ENCODE data around the gene GRID2IP.

The GRID2IP gene

GRCh38 chr7:6562106-6562505, 10.8 kb upstream of the GRID2IP start:
- no peak for DNase-seq (ENCODE audit: low read depth)

- DNase-seq (ENCODE audit: low read depth): no peak
Observed at GRCh38 chr7:6559896-6560295, 8.6 kb upstream of the GRID2IP start.

DNA sequence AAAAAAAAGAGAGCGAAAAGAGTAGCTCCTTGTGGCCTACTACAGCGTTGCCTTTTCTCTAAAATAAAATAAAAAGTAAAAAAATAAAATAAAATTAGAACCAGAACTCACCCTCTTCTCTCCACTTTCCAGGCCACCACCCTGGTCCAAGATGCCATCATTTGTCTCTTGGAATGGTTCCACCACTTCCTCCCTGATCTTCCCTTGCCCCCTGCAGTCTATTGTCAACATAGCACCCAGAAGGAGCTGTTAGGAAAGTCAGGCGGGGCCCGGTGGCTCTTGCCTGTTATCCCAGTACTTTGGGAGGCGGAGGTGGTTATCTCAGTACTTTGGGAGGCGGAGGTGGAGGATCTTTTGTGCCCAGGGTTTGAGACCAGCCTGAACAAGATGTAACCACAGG, 7.6 kb upstream of the GRID2IP start:
- no peak for DNase-seq (ENCODE audit: low read depth)

DNA sequence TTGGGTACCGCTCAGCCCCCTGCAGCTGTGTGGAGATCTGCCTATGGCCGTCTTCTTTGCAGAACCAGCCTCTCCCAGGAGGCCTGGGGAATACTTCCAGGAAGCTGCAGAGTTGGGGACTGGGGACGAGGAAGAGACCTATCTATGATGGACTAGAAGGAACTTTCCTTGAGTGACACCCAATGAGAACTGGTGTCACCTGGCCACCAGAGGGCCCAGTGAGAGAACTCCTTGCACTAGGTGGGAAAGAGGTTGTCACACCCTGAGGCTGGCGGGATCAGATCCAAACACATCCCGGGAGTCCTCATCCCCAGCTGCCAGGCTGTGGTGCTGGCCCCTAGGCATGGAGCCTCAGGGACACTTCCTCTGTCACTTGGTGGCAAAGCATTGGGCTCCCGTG, 4.9 kb upstream of the GRID2IP start:
- no peak for DNase-seq (ENCODE audit: low read depth)

DNA sequence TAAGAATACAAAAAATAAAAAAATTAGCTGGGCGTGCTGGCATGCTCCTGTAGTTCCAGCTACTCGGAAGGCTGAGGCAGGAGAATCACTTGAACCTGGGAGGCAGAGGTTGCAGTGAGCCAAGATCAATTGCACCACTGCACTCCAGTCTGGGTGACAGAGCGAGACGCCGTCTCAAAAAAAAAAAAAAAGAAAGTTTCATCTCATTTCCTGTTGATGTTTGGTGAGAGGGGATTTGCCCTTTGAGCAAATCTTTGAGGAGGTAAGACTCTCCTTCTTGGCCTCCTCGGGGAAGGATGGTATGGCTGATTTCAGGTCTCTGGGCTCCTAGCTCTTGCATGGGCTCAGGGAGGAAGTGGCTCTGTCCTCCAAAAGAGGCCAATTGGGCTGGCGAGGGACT, 3.6 kb upstream of the GRID2IP start:
- no peak for DNase-seq (ENCODE audit: low read depth)

- DNase-seq (ENCODE audit: low read depth): no peak
Observed at GRCh38 chr7:6553448-6554044, 2.3 kb upstream of the GRID2IP start.

DNA sequence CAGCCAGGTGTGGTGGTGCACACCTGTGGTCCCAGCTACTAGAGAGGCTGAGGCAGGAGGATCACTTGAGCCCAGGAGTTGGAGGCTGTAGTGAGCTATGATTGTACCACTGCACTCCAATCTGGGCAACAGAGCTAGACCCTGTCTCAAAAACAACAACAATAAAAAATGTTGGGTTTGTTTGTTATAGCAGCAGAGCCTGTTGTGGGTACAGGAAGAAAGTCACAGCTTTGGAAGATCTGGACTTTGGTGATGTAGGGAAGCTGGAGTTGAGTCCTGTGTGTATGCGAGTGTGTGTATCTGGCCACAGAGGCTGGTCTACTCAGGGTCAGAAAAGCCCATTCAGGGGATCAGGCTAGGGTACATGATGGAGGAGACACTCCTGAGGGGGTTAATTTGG, 3.9 kb downstream of the GRID2IP start:
- no peak for DNase-seq (ENCODE audit: low read depth)

GRCh38 chr7:6546498-6547251, 4.6 kb downstream of the GRID2IP start:
- DNase-seq (ENCODE audit: low read depth): no peak

- DNase-seq (ENCODE audit: low read depth): no peak
Observed at GRCh38 chr7:6545398-6546126, 5.7 kb downstream of the GRID2IP start.

- no peak for DNase-seq (ENCODE audit: low read depth)
Observed at GRCh38 chr7:6542368-6542767, 8.9 kb downstream of the GRID2IP start.

DNA sequence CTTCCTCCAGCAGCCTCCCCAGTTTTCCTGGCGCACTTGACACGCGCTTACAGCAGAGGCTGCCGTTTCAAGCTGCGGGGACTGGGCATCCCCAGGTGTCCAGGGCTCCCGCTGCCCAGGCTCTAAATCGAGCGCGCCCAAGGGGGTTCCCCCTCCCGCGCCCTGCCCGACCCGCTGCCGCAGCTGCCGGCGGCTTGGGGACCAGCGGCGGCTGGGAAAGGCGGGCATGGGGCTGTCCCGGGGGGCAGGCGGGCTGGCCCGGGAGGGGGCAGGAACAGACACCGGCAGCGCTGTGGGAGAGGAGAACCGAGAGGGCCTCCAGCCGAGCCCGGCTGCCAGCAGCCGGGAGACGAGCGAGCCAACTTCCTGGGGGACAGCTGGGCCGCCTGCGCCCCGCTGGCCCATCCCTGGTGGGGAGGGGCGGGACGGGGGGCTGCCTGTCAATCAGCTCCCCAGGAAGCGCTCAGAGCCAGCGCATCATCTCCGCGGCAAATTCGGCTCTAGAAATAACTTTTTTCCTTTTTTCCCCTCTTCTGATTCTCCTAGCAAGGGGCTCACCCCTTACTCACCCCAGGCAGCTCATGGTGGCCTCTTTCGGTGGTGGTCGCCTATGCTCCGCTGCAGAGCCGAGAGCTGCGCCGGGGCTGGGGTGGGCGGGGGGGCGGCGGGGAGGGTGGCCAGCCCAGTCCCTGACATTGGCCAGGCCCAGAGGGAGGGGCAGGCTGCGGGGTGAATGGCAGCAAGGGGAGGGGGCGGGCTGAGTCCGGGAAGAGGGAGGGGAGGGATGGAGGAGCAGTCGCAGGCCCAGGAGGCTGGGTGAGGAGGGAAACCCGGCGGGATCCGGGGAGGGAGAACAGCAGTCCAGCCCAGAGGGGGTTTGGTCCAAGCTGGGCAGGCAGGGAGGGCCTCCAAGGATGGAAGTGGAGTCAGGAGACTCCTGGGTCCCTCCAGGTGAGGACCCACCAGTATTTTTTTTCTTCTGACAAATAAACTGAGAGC, 14.7 kb downstream of the GRID2IP start:
- no peak for DNase-seq (ENCODE audit: low read depth)

GRCh38 chr7:6533893-6534495, 17.3 kb downstream of the GRID2IP start:
- DNase-seq (ENCODE audit: low read depth): no peak

DNA sequence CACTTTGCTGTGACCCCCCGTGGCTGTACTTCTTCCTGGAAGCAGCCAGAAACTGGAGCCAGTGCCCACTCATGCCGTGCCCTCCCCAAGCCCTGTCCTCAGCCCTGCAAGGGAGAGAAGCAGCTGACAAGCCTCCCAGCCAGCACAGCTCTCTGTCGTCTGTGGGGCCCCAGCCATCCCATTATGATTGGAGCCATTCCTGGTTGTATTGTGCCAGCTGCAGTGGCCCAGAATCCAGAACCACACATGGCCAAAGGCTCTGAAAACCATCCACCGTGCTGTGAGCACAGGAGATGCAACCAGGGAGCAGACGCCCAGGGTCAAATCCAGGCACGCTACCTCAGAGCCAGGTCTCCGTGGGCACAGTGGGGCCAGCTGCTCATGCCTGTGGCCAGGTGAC, 18.7 kb downstream of the GRID2IP start:
- no peak for DNase-seq (ENCODE audit: low read depth)

GRCh38 chr7:6531492-6532279, 19.6 kb downstream of the GRID2IP start:
- DNase-seq (ENCODE audit: low read depth): no peak

DNA sequence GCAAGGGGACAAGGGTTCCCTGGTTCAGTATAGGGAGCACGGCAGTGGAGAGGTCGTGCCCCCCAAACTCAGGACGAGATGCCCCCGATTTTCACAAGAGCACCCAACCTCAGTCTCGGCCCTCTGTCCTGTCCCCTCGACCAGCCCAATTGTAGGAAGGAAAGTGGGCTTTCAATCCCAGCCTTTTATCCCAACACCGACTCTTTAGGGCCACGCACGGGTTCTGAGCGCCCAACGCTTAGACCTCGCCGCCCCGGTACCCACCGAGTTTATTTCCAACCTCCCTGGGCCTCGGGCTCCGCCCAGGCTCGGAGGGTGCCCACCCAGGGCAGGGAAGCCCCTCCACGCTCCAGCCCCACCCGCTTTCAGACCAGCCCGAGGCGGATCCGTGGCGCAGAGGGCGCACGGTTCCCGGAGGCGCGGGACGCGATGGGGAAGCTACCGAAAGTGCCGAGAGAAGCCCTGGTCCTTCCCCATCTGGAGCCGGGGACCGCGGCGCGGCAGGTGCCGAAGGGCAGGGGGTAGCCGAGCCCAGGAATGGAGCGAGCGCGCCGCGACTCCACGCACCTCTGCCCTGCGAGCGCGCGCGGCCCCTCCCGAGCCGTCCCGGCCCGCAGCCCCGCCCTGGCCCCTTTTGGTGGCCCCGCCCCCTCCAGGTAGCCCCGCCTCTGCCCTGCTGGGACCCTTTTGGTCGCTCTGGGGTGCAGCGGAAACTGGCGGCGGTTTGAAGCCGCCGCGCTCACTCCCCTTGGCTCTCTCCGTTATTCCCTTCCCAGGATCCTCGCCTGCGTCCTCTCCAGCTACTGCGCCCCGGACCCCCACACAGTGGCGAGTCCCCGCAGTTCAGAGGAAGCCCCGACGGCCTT, 20.4 kb downstream of the GRID2IP start:
- no peak for DNase-seq (ENCODE audit: low read depth)

DNA sequence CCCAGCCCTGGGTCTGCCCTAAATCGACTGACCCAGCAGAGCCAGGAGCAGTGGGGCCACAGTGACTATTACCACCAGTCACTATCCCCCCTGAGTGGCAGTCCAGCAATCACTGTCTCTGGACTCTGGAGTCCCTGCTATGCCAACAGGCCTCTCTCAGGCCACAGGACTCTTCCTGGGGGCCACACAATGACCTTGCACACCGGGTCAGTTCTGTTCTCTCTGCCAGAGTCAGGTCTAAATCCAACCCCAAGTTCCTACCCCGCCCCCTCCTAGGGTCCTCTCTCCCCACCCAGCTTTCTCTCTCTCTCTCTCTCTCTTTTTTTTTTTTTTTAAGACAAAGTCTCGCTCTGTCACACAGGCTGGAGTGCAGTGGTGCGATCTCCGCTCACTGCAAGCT, 21.6 kb downstream of the GRID2IP start:
- DNase-seq (ENCODE audit: low read depth): no peak

GRCh38 chr7:6528401-6529130, 22.7 kb downstream of the GRID2IP start:
- no peak for DNase-seq (ENCODE audit: low read depth)

GRCh38 chr7:6526997-6527378, 24.3 kb downstream of the GRID2IP start:
- no peak for DNase-seq (ENCODE audit: low read depth)
